Activated T-helper 17 cell treated with anti-CD3 and anti-CD28 coated beads, Interleukin-2, amount 50 U/mL, for 72 hours (primary cell): Measurements from ENCODE around the gene ANO2. TPM values are rescaled to one million over a fixed set of nuclear protein-coding genes. Genes with fewer than 3 reads are reported as not detected.

Source experiments
- ATAC-seq: fragments of 150-1000 bp; cut with Tn5 transposase; replicated peaks from 2 replicates; pipeline ENCODE4 v1.10.0; 2021; ENCODE audit warnings: mild to moderate bottlenecking, moderate library complexity
- H3K27ac Mint-ChIP-seq: one replicate; pipeline ENCODE4 v1.8.0; 2022; ENCODE audit warnings: mixed read lengths
- H3K27me3 Mint-ChIP-seq: one replicate; pipeline ENCODE4 v1.8.0; 2022; ENCODE audit warnings: mixed read lengths
- H3K36me3 Mint-ChIP-seq: one replicate; pipeline ENCODE4 v1.8.0; 2022; ENCODE audit warnings: low read depth, mild to moderate bottlenecking, mixed read lengths
- H3K4me1 Mint-ChIP-seq: one replicate; pipeline ENCODE4 v1.8.0; 2022; ENCODE audit warnings: mixed read lengths
- H3K4me3 Mint-ChIP-seq: one replicate; pipeline ENCODE4 v1.8.0; 2022; ENCODE audit warnings: mild to moderate bottlenecking, mixed read lengths
- H3K9me3 Mint-ChIP-seq: one replicate; pipeline ENCODE4 v1.8.0; 2022; ENCODE audit warnings: mixed read lengths
- total RNA-seq, 2 donors: library from RNA; stranded (reverse); gene quantifications; one replicate each; pipeline ENCODE4 v1.2.3, GENCODE V29; 2022

Gene ANO2
- total RNA-seq, 2 donors from 2014 or later = not detected

GRCh38 chr12:5620896-5621295 lies 324.2 kb downstream of the ANO2 start:
- Mint-ChIP-seq H3K36me3 (no peaks in the 10 kb centered on the region), H3K9me3 (no peaks in the 10 kb centered on the region), H3K4me3 (no peak overlapping the region), H3K27ac (no peak overlapping the region), H3K4me1 (peaks cover 4% of the 10 kb centered on the region), H3K27me3 (peaks cover 23% of the 10 kb centered on the region)
- no peak for ATAC-seq

DNA sequence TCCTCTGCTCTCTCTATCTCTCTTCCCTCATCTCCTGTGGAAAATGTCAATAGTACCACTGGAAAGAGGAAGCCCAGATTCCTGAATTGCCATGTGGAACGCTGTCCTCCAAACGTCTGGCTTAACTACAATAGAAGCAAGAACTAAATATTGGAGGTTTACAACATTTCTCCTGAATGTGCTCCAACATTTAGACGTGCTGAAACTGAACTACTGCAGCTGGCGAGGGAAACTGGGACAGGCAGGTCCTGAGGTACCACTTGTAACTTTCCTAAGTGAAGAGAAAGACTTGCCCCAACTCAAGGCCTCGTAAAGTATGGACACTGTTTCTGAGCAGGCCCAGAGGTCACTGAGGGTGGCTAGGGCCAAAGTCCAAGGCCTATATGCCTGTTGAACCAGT lies 325.4 kb downstream of the ANO2 start:
- no peak for ATAC-seq
- H3K4me1 Mint-ChIP-seq = peaks cover under 1% of the 10 kb centered on the region
- peaks cover 18% of the 10 kb centered on the region for H3K27me3 Mint-ChIP-seq
- H3K27ac Mint-ChIP-seq = no peak overlapping the region
- no peak overlapping the region for H3K4me3 Mint-ChIP-seq
- no peaks in the 10 kb centered on the region for H3K36me3 Mint-ChIP-seq
- no peaks in the 10 kb centered on the region for H3K9me3 Mint-ChIP-seq

DNA sequence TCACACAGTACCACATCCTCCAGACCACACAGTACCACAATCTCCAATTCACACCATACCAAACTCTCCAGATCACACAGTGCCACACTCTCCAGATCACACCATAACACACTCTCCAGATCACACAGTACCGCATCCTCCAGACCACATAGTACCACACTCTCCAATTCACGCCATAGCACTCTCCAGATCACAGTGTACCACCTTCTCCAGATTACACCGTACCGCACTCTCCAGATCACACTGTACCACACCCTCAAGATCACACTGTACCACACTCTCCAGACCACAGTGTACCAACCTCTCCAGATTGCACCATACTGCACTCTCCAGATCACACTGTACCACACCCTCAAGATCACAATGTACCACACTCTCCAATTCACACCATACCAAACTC lies 328.2 kb downstream of the ANO2 start:
- Mint-ChIP-seq H3K27me3 (peaks cover 18% of the 10 kb centered on the region), H3K4me1 (no peaks in the 10 kb centered on the region), H3K4me3 (no peak overlapping the region), H3K9me3 (no peaks in the 10 kb centered on the region), H3K27ac (no peak overlapping the region), H3K36me3 (no peaks in the 10 kb centered on the region)
- no peak for ATAC-seq

DNA sequence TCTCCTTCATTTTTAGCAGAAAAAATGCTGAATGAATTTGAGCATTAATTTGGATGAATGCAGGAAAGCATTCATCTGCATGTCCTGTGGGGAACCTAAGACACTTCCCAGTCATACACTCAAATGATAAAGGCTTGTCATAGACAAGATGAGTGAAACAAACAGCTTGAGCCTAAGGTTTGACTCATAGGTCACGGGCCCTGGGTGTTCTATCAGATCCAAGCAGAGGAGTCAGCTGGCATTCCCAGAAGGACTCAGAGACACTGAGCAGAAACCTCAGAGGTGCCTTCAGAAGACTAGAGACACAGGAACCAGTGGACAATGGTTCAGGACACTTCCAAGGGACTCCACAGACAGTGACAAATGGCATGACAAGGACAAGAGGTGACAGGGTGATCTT lies 329.3 kb downstream of the ANO2 start:
- H3K9me3 Mint-ChIP-seq = no peaks in the 10 kb centered on the region
- H3K4me3 Mint-ChIP-seq = no peak overlapping the region
- no peak for ATAC-seq
- no peak overlapping the region for H3K27ac Mint-ChIP-seq
- peaks cover 10% of the 10 kb centered on the region for H3K27me3 Mint-ChIP-seq
- H3K36me3 Mint-ChIP-seq = no peaks in the 10 kb centered on the region
- no peaks in the 10 kb centered on the region for H3K4me1 Mint-ChIP-seq

- peaks cover 7% of the 10 kb centered on the region for H3K27me3 Mint-ChIP-seq
- H3K4me1 Mint-ChIP-seq = no peaks in the 10 kb centered on the region
- H3K4me3 Mint-ChIP-seq = no peak overlapping the region
- H3K27ac Mint-ChIP-seq = no peak overlapping the region
- H3K36me3 Mint-ChIP-seq = no peaks in the 10 kb centered on the region
- ATAC-seq = no peak
- H3K9me3 Mint-ChIP-seq = no peaks in the 10 kb centered on the region
Observed at GRCh38 chr12:5614256-5614655, 330.8 kb downstream of the ANO2 start.

DNA sequence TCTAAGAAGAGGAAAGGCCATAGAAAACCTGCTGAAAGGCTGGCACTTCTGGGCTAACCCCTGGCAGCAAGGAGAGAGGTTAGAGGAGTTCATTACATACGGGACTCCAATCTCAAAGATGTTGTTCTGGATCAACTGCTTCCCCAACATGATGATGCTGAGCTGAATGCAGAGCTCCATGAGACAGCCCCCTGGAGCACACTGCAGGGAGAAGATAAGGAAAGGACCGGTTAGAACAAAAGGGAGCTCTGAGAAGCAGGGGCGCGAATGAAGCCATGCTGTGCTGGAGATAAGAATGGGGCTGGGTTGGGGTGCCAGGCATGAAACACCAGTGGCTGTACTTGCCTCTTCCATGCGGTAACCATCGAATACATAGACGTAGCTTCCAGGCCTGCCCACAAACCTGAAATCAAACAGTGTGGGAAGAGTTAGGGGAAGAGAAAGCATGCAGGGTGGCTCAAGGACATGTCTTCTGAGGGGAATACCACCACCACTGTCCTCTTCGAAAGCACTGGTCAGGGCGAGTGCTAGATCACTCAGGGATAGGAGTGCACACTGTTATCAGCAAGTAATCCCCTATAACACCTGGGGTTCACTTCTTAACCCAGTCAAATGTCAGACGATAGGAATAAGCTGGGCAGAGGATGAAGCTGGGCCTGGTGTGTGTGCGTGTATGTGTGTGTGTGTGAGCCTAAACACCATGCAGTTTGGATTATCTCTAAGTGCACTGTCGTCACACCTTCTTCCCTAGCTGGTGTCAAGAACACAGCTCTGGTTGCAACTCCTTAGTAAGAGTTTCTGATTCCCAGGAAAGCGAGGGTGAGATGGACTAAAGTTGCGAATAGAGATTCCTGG lies 332.3 kb downstream of the ANO2 start:
- no peaks in the 10 kb centered on the region for H3K9me3 Mint-ChIP-seq
- no peaks in the 10 kb centered on the region for H3K4me1 Mint-ChIP-seq
- no peak for ATAC-seq
- H3K27me3 Mint-ChIP-seq = peaks cover 7% of the 10 kb centered on the region
- H3K36me3 Mint-ChIP-seq = no peaks in the 10 kb centered on the region
- no peak overlapping the region for H3K27ac Mint-ChIP-seq
- no peak overlapping the region for H3K4me3 Mint-ChIP-seq

DNA sequence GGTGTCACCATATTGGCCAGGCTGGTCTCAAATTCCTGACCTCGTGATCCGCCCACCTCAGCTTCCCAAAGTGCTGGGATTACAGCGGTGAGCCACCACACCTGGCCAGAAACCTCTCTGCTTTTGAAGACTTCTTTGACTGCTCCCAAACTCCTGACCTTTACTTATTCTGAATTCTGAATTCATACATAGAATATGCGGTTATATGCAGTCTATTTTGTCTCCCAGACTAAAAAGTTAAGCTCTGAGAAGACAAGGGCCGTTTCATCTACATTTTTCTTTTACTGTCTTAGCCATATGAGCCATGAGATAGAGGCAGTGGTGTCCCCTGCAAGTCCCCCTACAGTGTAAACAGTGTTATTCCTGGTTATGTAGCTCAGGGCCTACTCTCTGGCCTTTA lies 333.9 kb downstream of the ANO2 start:
- no peaks in the 10 kb centered on the region for H3K36me3 Mint-ChIP-seq
- ATAC-seq = no peak
- peaks cover 7% of the 10 kb centered on the region for H3K27me3 Mint-ChIP-seq
- H3K4me1 Mint-ChIP-seq = no peaks in the 10 kb centered on the region
- no peak overlapping the region for H3K4me3 Mint-ChIP-seq
- no peaks in the 10 kb centered on the region for H3K9me3 Mint-ChIP-seq
- no peak overlapping the region for H3K27ac Mint-ChIP-seq

DNA sequence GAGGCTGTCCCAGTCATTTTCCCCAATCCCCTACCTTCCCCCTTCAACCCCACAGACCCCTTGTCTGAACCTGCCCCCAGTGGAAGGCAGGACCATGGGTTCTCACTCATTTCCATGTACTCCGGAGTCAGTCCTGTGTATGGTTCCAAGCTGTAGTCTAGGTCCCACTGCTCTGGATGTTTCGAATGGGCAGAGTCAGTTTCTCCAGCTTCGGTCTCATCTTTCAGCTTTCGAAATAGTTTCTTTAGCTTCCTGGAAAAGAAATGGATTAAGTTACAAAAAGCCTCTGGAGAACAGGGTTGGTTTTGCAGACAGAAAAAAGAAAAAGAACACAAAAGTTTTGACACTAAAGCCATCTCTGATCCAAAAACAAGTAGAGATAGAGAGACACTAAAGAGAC lies 345.7 kb downstream of the ANO2 start:
- H3K27ac Mint-ChIP-seq = no peak overlapping the region
- peaks cover 22% of the 10 kb centered on the region for H3K27me3 Mint-ChIP-seq
- no peak for ATAC-seq
- no peak overlapping the region for H3K4me3 Mint-ChIP-seq
- no peaks in the 10 kb centered on the region for H3K4me1 Mint-ChIP-seq
- H3K36me3 Mint-ChIP-seq = no peaks in the 10 kb centered on the region
- peaks cover 3% of the 10 kb centered on the region for H3K9me3 Mint-ChIP-seq

DNA sequence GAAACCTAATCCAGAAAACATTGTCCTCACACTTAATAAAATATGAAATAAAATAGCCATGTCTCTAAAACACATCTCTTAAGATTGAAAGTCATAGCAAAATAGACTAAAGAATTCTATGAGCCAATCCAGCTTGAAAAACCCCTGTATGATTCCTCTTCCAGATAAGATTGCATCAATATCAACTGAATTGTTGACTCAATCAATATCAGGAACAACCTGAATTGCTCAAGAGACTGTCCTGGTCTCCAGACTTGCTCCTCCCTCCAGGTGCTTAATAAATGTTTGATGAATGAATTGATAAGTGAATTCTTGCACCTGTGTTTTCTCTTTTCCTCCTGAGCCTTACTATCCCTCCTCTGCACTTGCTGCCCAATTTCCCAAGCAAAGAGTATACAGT lies 351.1 kb downstream of the ANO2 start:
- no peaks in the 10 kb centered on the region for H3K36me3 Mint-ChIP-seq
- peaks cover 14% of the 10 kb centered on the region for H3K27me3 Mint-ChIP-seq
- no peak overlapping the region for H3K27ac Mint-ChIP-seq
- H3K4me1 Mint-ChIP-seq = no peaks in the 10 kb centered on the region
- no peak for ATAC-seq
- peaks cover 3% of the 10 kb centered on the region for H3K9me3 Mint-ChIP-seq
- no peak overlapping the region for H3K4me3 Mint-ChIP-seq

DNA sequence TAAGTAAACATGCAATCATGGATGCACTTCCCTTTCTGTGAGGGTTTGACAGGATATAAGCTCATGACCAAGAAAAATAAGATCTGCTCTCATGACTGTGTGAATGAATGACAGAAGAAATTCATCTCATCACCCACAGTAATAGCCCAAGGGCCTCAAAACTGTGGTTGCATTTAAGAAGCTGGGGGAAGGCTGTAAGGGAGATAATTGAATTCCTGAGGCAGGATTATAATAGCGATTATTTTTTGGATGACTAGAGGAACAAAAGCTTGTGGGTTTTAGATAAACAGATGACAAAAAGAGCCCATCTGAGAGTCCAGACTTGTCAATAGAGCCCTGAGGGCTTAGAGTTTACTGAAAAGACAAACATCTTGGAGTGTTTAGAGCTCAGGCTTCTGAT lies 352.0 kb downstream of the ANO2 start:
- peaks cover 3% of the 10 kb centered on the region for H3K9me3 Mint-ChIP-seq
- no peak overlapping the region for H3K27ac Mint-ChIP-seq
- no peaks in the 10 kb centered on the region for H3K36me3 Mint-ChIP-seq
- no peaks in the 10 kb centered on the region for H3K4me1 Mint-ChIP-seq
- peaks cover 8% of the 10 kb centered on the region for H3K27me3 Mint-ChIP-seq
- H3K4me3 Mint-ChIP-seq = no peak overlapping the region
- ATAC-seq = no peak

GRCh38 chr12:5592310-5592709 lies 352.7 kb downstream of the ANO2 start:
- Mint-ChIP-seq H3K36me3 (no peaks in the 10 kb centered on the region), H3K4me1 (no peaks in the 10 kb centered on the region), H3K4me3 (no peak overlapping the region), H3K27me3 (peaks cover 6% of the 10 kb centered on the region), H3K27ac (no peak overlapping the region), H3K9me3 (peaks cover 3% of the 10 kb centered on the region)
- no peak for ATAC-seq

GRCh38 chr12:5590316-5590715 lies 354.7 kb downstream of the ANO2 start:
- ATAC-seq = no peak
- Mint-ChIP-seq H3K27ac (no peak overlapping the region), H3K36me3 (no peaks in the 10 kb centered on the region), H3K4me1 (no peaks in the 10 kb centered on the region), H3K4me3 (no peak overlapping the region), H3K9me3 (no peaks in the 10 kb centered on the region), H3K27me3 (peaks cover 4% of the 10 kb centered on the region)

- Mint-ChIP-seq H3K36me3 (no peaks in the 10 kb centered on the region), H3K4me1 (no peaks in the 10 kb centered on the region), H3K4me3 (no peak overlapping the region), H3K27me3 (peaks cover under 1% of the 10 kb centered on the region), H3K9me3 (no peaks in the 10 kb centered on the region), H3K27ac (no peak overlapping the region)
- no peak for ATAC-seq
Observed at GRCh38 chr12:5589054-5589453, 356.0 kb downstream of the ANO2 start.

- Mint-ChIP-seq H3K27ac (no peak overlapping the region), H3K4me3 (no peak overlapping the region), H3K9me3 (no peaks in the 10 kb centered on the region), H3K4me1 (no peaks in the 10 kb centered on the region), H3K36me3 (no peaks in the 10 kb centered on the region), H3K27me3 (no peaks in the 10 kb centered on the region)
- ATAC-seq = no peak
Observed at GRCh38 chr12:5588591-5588990, 356.5 kb downstream of the ANO2 start.

DNA sequence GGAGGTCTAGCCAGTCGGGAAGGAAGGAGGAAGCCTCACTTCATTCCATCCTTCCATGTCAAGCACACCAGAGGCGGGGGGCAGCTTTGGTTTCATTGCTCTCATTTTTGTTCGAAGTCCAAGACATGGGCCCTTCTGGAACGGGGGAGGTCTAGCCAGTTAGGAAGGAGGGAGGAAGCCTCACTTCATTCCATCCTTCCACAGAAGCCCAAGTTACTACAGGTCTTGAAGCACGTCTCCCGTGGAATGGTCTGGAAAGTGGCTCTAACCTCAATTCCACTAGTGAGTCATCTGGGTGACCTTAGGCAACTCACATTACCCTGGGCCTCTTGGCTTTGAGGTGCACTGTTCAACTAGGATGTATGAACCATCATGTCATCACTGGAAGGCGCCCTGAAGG lies 356.9 kb downstream of the ANO2 start:
- H3K36me3 Mint-ChIP-seq = no peaks in the 10 kb centered on the region
- no peak for ATAC-seq
- H3K4me1 Mint-ChIP-seq = no peaks in the 10 kb centered on the region
- H3K9me3 Mint-ChIP-seq = no peaks in the 10 kb centered on the region
- H3K27me3 Mint-ChIP-seq = no peaks in the 10 kb centered on the region
- no peak overlapping the region for H3K27ac Mint-ChIP-seq
- no peak overlapping the region for H3K4me3 Mint-ChIP-seq

- Mint-ChIP-seq H3K9me3 (no peaks in the 10 kb centered on the region), H3K36me3 (no peaks in the 10 kb centered on the region), H3K27ac (no peak overlapping the region), H3K4me3 (no peak overlapping the region), H3K27me3 (no peaks in the 10 kb centered on the region), H3K4me1 (no peaks in the 10 kb centered on the region)
- no peak for ATAC-seq
Observed at GRCh38 chr12:5587711-5588121, 357.3 kb downstream of the ANO2 start.
